Measurements from ENCODE around the gene FBXL15. TPM values are rescaled to one million over a fixed set of nuclear protein-coding genes. Genes with fewer than 3 reads are reported as not detected.

The FBXL15 gene
- total and polyA plus RNA-seq, 2 of the 13 experiments (the other 11 are each of a cell fraction or from before 2014, with no cell fraction given), result 4.3 to 8.3 TPM

DNA sequence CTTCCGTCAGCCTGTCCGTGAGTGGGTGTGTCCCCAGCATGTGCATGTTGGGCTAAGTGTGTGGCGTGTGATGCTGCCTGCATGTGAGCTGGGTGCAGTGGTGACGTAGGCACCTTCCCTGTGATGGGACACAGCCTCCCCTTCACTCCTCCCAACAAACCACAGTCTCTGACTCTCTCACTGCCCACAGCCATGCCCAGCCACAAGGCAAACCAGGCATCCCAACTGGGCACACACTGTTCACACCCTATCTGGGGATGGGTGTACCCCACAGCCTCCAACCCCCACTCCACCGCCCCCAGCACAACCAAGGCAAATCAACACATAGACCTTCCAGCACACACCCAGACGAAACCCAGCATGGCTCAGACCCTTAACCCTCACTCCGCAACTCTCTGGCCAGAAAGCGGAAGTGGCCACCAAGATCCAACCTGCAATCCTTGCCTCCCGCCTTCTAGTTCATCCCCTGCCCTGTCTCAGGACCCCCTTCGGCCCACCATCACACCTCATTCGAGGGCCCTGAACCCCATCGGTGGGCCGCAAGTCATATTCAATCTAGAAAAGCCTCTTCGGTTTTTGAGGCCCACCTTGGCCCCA, 12.4 kb upstream of the FBXL15 start:
- peaks cover 23 to 64% of the 10 kb centered on the region in 2 experiments for H3K27me3 ChIP-seq (ENCODE audit: control insufficient read depth in 1 of 2, insufficient read depth in 2 of 2, low read length in 2 of 2)
- no peaks in the 10 kb centered on the region for H3K36me3 ChIP-seq (replicated peaks in 1 of 2; ENCODE audit: control insufficient read depth in 1 of 2, insufficient read depth in 2 of 2, low read length in 2 of 2)
- ChIA-PET CTCF (ENCODE audit: low intra/inter-chr PET ratio, low total read pairs) (no interaction called here), POLR2A (no interaction called here)
- no peak for DNase-seq (ENCODE audit: low spot score)
- ATAC-seq, result no peak
- BruUV-seq (replicated peaks), result no TSS peak
- H2AFZ ChIP-seq (ENCODE audit: low read length), result no peak overlapping the region
- FAIRE-seq, result no peak
- intact Hi-C loops (cut with micrococcal nuclease; ENCODE audit: unreplicated experiment) (no loop called here), in situ Hi-C loops (cut with HindIII; ENCODE audit: extremely low pct_ligation_motif_present, low pct_unique_long_range_greater_than_20kb) (loop anchor here (10.0 kb wide), 1 partner anchor 67 kb away; no protein-coding TSS in a partner anchor)
- H3K4me1 ChIP-seq (ENCODE audit: insufficient read depth, low read length), result peaks cover 25% of the 10 kb centered on the region
- no peak overlapping the region for H3K27ac ChIP-seq (ENCODE audit: extremely low read length, insufficient read depth, low read length)
- peak overlapping the region; percentile 61 for H3K4me2 ChIP-seq (ENCODE audit: low read depth, low read length)
- no peaks in the 10 kb centered on the region for H3K9me3 ChIP-seq (ENCODE audit: low read length)
- H4K20me1 ChIP-seq (ENCODE audit: insufficient read depth, low read length), result peaks cover 4% of the 10 kb centered on the region; the same call in 1 of the 2 replicates
- H3K9ac ChIP-seq (ENCODE audit: insufficient read depth, low read depth, low read length), result no peak overlapping the region
- 65% methylated on average over 10 of the region's 14 CpGs for WGBS (ENCODE audit: low lambda C conversion rate)
- peak overlapping the region in 2 of 3 experiments; percentile 58 to 64; a peak in 3 of 6 replicates for H3K4me3 ChIP-seq (replicated peaks in 1 of 3; ENCODE audit: insufficient read depth in 1 of 3, low read depth in 2 of 3, low read length in 3 of 3)
- no peaks in the 10 kb centered on the region for H3K79me2 ChIP-seq (ENCODE audit: insufficient read depth, low read length)
- TF ChIP-seq, protein P1, sequence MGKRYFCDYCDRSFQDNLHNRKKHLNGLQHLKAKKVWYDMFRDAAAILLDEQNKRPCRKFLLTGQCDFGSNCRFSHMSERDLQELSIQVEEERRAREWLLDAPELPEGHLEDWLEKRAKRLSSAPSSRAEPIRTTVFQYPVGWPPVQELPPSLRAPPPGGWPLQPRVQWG (CRISPR knock-in tag; IDR thresholded peaks at IDR 0.05; ENCODE audit: borderline replicate concordance, low read depth), result no peak
- TF ChIP-seq, protein P2, sequence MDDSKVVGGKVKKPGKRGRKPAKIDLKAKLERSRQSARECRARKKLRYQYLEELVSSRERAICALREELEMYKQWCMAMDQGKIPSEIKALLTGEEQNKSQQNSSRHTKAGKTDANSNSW (CRISPR knock-in tag; IDR thresholded peaks at IDR 0.05; ENCODE audit: borderline replicate concordance), result no peak
- TF ChIP-seq ZNF891 (CRISPR knock-in tag; IDR thresholded peaks at IDR 0.05) (0 out of 2 replicates have a peak, but pooled peaks have one; percentile 26), TCF7L2 (IDR thresholded peaks at IDR 0.05; ENCODE audit: low read depth, low read length) (no peak), CREB1 (IDR thresholded peaks at IDR 0.05) (peak; percentile 65; the same call in 1 of the 2 replicates), CREB1 (CRISPR knock-in tag; IDR thresholded peaks at IDR 0.05) (no peak), ZZZ3 (CRISPR knock-in tag; IDR thresholded peaks at IDR 0.05; ENCODE audit: borderline replicate concordance) (no peak)

Data from HepG2 (cell line).